ENCODE measurements around the gene ARID2. TPM values are rescaled to one million over a fixed set of nuclear protein-coding genes. Genes with fewer than 3 reads are reported as not detected.

ARID2 gene
- total and polyA plus RNA-seq, 2 experiments from 2014 or later: 26.5 to 54.9 TPM

- H3K79me2 ChIP-seq (replicated peaks; ENCODE audit: insufficient read depth): no peaks in the 10 kb centered on the region
- H3K9me2 ChIP-seq (ENCODE audit: insufficient read depth): no peaks in the 10 kb centered on the region
- Mint-ChIP-seq H3K27me3 (ENCODE audit: insufficient read depth, low read depth, poor library complexity) (no peaks in the 10 kb centered on the region), H3K4me1 (no peaks in the 10 kb centered on the region), H3K4me3 (no peak overlapping the region), H3K27ac (no peak overlapping the region), H3K36me3 (ENCODE audit: low read depth) (peaks cover 7% of the 10 kb centered on the region; the same call in 2 of the 3 replicates), H3K9me3 (no peaks in the 10 kb centered on the region)
- no peaks in the 10 kb centered on the region for H3K27me3 ChIP-seq (ENCODE audit: insufficient read depth)
- DNase-seq (ENCODE audit: low spot score) (no peak), ATAC-seq (no peak)
- no peak overlapping the region for H3K4me3 ChIP-seq
- H3K36me3 ChIP-seq (ENCODE audit: insufficient read depth): 0 out of 2 replicates have a peak, but pooled peaks cover 4% of the 10 kb centered on the region
- TF ChIP-seq CREB1 (CRISPR knock-in tag; IDR thresholded peaks at IDR 0.05; ENCODE audit: low read depth): no peak
- no peak for TF ChIP-seq JUNB (IDR thresholded peaks at IDR 0.05; ENCODE audit: unreplicated experiment)
- TF ChIP-seq ZNF114 (CRISPR knock-in tag; IDR thresholded peaks at IDR 0.05): no peak
- TF ChIP-seq, protein P1, sequence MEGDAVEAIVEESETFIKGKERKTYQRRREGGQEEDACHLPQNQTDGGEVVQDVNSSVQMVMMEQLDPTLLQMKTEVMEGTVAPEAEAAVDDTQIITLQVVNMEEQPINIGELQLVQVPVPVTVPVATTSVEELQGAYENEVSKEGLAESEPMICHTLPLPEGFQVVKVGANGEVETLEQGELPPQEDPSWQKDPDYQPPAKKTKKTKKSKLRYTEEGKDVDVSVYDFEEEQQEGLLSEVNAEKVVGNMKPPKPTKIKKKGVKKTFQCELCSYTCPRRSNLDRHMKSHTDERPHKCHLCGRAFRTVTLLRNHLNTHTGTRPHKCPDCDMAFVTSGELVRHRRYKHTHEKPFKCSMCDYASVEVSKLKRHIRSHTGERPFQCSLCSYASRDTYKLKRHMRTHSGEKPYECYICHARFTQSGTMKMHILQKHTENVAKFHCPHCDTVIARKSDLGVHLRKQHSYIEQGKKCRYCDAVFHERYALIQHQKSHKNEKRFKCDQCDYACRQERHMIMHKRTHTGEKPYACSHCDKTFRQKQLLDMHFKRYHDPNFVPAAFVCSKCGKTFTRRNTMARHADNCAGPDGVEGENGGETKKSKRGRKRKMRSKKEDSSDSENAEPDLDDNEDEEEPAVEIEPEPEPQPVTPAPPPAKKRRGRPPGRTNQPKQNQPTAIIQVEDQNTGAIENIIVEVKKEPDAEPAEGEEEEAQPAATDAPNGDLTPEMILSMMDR (conservative IDR thresholded peaks at IDR 0.05; ENCODE audit: low read depth in 2 of 2): no peak
- TF ChIP-seq ZNF331 (CRISPR knock-in tag; IDR thresholded peaks at IDR 0.05; ENCODE audit: low read depth): no peak
- TF ChIP-seq EZH2 (IDR thresholded peaks at IDR 0.05; ENCODE audit: low read depth, unreplicated experiment): no peak
- no peak for TF ChIP-seq REST (IDR thresholded peaks at IDR 0.05; ENCODE audit: unreplicated experiment)
- TF ChIP-seq POLR2AphosphoS5 (IDR thresholded peaks at IDR 0.05; ENCODE audit: low read depth): no peak
- TF ChIP-seq STAT1 (IDR thresholded peaks at IDR 0.05; ENCODE audit: unreplicated experiment): no peak
- TF ChIP-seq ETS1 (IDR thresholded peaks at IDR 0.05): no peak
- no peaks in the 10 kb centered on the region for H3F3A ChIP-seq (replicated peaks; ENCODE audit: low read depth)
- no peaks in the 10 kb centered on the region for H4K20me1 ChIP-seq (replicated peaks; ENCODE audit: insufficient read depth)
- no peak overlapping the region for H3K4me2 ChIP-seq
- H2AFZ ChIP-seq: no peak overlapping the region
- H3K4me1 ChIP-seq (ENCODE audit: insufficient read depth): no peaks in the 10 kb centered on the region
- no peak overlapping the region for H3K27ac ChIP-seq (ENCODE audit: low read depth)
Measured at GRCh38 chr12:45946435-45946834, 216.9 kb downstream of the ARID2 start.
